Measurements from ENCODE around the gene TMEM63C. TPM values are rescaled to one million over a fixed set of nuclear protein-coding genes. Genes with fewer than 3 reads are reported as not detected.

Gene TMEM63C
- total RNA-seq, 2 donors from 2014 or later: 1.9 to 2.1 TPM

DNA sequence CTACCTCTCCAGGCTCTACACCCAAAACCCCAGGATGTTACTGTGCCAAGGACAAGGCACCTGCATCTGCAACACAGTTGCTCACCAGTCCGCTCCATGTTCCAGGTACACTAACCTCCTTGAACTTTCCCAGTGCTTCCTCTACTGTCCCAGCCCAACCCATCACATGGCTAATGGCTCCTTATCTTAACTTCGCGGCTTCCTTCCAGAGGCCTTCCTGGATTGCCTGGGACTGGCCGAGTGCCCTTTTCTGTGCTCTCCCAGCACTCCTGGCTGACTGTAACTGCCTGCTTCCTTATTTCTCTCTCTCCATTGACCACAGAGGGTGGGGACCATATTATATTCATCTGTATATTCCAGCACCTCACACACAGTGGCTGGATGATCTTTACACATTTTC is 118.2 kb downstream of the TMEM63C start:
- H3K9me3 Mint-ChIP-seq: no peaks in the 10 kb centered on the region
- no peaks in the 10 kb centered on the region for H3K36me3 Mint-ChIP-seq (ENCODE audit: insufficient read depth in 2 of 2)
- no peak overlapping the region for H3K27ac Mint-ChIP-seq
- H3K27me3 Mint-ChIP-seq (ENCODE audit: low read depth): no peaks in the 10 kb centered on the region
- no peak for ATAC-seq (replicated peaks in 1 of 2)
- DNase-seq: no peak
- no peak overlapping the region for H3K4me3 Mint-ChIP-seq
- H3K4me1 Mint-ChIP-seq (ENCODE audit: low read depth): peaks cover 37% of the 10 kb centered on the region

DNA sequence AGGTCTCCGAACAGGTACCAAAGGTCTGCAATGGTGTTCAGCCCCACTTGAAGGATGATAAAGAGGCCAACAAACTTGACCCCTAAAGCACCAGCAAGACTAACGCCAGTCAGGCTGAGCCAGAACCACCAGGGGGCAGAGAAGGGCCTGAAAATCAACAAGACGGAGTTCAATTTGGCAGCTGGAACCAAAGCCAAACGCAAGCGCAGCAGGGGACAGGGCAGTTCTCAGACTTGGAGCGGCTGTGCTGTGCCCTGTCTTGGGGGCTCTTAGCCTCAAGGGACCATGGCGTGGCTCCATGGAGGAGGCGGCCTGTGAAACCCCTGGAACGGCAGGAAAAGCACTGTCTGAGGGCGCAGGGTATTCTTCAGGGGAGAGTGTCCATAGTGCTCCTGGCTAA is 119.5 kb downstream of the TMEM63C start:
- Mint-ChIP-seq H3K4me1 (ENCODE audit: low read depth) (peaks cover 45% of the 10 kb centered on the region), H3K27ac (no peak overlapping the region), H3K4me3 (no peak overlapping the region), H3K36me3 (ENCODE audit: insufficient read depth in 2 of 2) (no peaks in the 10 kb centered on the region), H3K9me3 (no peaks in the 10 kb centered on the region), H3K27me3 (ENCODE audit: low read depth) (no peaks in the 10 kb centered on the region)
- ATAC-seq (replicated peaks in 1 of 2): no peak
- DNase-seq: peak; percentile 76 to 78

DNA sequence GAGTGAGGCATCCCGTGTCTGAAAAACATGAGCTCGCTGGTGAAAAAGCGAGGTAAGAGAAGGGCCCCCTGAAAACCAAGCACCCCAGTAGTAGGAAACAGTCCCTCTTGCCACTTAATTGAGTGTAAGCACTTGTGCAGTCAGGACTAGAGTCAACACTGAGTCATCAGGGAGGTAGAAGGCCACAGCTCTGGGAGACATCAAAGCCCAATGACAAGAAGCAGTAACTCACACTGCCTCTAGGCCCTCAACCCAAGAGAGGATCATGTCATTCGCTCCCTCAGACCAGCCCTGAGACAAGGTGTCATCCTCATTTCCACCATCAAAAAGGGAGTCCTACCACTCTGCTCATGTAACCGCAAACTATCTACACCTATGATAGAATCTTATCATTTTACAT is 121.3 kb downstream of the TMEM63C start:
- no peaks in the 10 kb centered on the region for H3K36me3 Mint-ChIP-seq (ENCODE audit: insufficient read depth in 2 of 2)
- DNase-seq (peak; percentile 76 to 86), ATAC-seq (replicated peaks in 1 of 2) (peak; percentile 91 to 93)
- peak overlapping the region; percentile 79 to 82 for H3K4me3 Mint-ChIP-seq
- no peaks in the 10 kb centered on the region for H3K9me3 Mint-ChIP-seq
- H3K27ac Mint-ChIP-seq: peak overlapping the region; percentile 97
- H3K4me1 Mint-ChIP-seq (ENCODE audit: low read depth): peaks cover 60% of the 10 kb centered on the region
- no peaks in the 10 kb centered on the region for H3K27me3 Mint-ChIP-seq (ENCODE audit: low read depth)

DNA sequence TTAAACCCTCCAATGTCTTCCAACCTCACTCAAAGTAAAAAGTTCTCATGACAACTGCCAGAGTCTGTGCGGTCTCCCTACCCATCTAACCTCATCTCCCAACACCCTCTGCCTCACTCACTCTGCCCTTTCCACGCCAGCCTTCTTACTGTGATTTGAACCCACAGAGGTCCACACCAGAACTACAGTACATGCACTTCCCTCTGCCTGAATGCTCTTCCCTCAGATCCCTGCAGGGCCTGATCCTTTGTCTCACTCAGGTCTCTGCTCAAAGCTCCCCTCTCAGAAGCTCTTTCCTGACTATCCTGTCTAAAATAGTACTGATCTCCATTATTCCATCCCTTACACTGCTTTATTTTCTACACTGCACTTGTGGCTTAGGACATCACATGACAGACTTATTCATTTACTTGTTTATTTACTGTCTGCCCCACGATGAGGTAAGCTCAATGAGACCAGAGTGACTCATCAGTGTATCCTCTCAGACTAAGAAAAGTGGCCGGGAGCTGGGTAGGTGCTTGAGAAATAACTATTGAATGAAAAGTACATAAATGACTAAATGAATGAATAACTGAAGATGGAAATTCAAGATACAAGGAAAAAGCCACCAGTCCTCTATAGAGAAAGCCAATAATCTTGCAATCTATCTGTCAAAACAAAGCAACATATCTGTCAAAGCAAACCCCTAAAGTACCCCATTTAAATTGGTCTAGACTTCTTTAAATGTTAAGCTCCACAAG is 122.0 kb downstream of the TMEM63C start:
- H3K27me3 Mint-ChIP-seq (ENCODE audit: low read depth): no peaks in the 10 kb centered on the region
- peak overlapping the region; percentile 97 for H3K27ac Mint-ChIP-seq
- ATAC-seq (replicated peaks in 1 of 2): peak; percentile 76 to 79
- peak overlapping the region; percentile 79 to 82 for H3K4me3 Mint-ChIP-seq
- no peaks in the 10 kb centered on the region for H3K9me3 Mint-ChIP-seq
- H3K36me3 Mint-ChIP-seq (ENCODE audit: insufficient read depth in 2 of 2): no peaks in the 10 kb centered on the region
- peak; percentile 66 to 80 for DNase-seq
- peaks cover 60% of the 10 kb centered on the region for H3K4me1 Mint-ChIP-seq (ENCODE audit: low read depth)

DNA sequence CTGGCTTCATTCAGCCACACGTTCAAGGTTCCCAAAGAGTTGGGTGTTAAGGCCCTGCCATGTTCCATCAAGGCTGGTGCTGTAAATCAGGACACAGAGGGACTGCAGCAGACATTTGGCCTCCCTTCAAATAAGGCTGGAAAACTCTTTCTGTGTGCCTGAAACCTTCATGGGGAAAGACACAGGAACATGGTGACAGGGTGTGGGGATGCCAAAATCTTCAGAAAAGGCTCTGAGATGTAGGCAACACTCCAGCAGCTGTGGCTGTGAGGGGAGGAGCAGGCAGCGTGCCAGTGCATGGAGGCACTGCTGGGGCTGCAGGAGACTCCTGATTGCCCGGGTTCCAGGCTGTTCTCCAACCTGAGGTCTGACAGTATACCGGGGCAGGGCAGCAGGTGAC is 124.1 kb downstream of the TMEM63C start:
- Mint-ChIP-seq H3K27ac (no peak overlapping the region), H3K4me3 (no peak overlapping the region), H3K9me3 (no peaks in the 10 kb centered on the region), H3K36me3 (ENCODE audit: insufficient read depth in 2 of 2) (no peaks in the 10 kb centered on the region), H3K27me3 (ENCODE audit: low read depth) (no peaks in the 10 kb centered on the region), H3K4me1 (ENCODE audit: low read depth) (peaks cover 60% of the 10 kb centered on the region)
- ATAC-seq (replicated peaks in 1 of 2): no peak
- no peak for DNase-seq

DNA sequence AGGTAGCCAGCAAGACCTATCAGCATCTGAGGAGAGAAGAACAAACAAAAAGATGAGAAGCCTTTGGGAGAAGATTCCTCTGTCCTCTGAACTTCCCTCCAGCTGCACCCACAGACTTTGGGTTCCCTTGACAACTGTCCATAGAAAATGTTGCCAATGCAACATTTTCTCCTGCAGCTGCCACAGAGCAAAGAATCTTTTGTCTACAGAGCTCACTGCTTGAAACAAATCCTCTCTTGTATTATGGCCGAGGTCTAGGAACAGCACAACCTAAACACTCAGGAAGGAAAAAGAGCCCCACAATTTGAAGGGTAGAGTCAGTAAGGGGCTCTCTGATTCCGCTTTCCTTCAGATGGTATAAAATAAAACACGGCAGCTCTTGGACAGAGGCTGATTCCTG is 124.8 kb downstream of the TMEM63C start:
- Mint-ChIP-seq H3K4me1 (ENCODE audit: low read depth) (peaks cover 53% of the 10 kb centered on the region), H3K27me3 (ENCODE audit: low read depth) (no peaks in the 10 kb centered on the region), H3K4me3 (no peak overlapping the region), H3K36me3 (ENCODE audit: insufficient read depth in 2 of 2) (no peaks in the 10 kb centered on the region), H3K9me3 (no peaks in the 10 kb centered on the region), H3K27ac (no peak overlapping the region)
- ATAC-seq (replicated peaks in 1 of 2) (no peak), DNase-seq (no peak)

DNA sequence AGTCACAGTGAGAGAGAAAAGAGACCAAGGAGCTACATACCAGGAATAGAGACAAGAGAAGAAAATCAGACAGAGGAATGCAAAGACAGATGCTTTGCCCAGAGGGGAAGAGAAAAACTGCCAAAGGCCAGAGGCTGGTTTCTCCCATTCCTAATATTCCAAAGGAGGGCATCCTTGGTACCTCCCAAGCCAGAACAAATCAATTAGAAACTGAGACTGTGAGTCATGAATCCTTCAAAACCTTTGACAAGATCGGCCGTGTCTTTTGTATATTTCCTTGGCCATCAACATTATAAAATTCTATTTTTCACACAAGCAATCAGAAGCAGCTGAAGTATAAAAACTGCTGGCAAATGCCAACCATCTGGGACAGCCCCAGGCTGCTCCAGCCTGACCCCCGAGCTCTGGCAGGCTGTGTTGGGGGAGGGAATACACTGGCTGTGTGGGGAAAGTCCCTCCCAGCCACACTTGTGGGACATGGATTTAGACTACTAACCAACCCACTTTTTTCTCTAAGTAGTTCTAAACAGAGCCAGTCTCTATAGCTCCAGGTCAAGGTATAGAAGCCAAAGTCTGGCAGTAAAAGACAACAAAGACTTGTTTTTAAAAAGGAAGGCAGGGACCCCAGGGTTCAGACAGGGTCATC is 125.4 kb downstream of the TMEM63C start:
- peaks cover 49% of the 10 kb centered on the region for H3K4me1 Mint-ChIP-seq (ENCODE audit: low read depth)
- H3K27ac Mint-ChIP-seq: no peak overlapping the region
- ATAC-seq (replicated peaks in 1 of 2) (no peak), DNase-seq (peak in 1 of 2 donors; percentile 21)
- peak overlapping the region in 1 of 2 donors; percentile 16 for H3K4me3 Mint-ChIP-seq
- H3K36me3 Mint-ChIP-seq (ENCODE audit: insufficient read depth in 2 of 2): no peaks in the 10 kb centered on the region
- no peaks in the 10 kb centered on the region for H3K9me3 Mint-ChIP-seq
- H3K27me3 Mint-ChIP-seq (ENCODE audit: low read depth): no peaks in the 10 kb centered on the region

Other genes with a start within 250 kb of the TMEM63C start
- 10 to 100 TPM; 55.6 to 58.0 TPM for gene IRF2BPL, start 153.1 kb upstream of the TMEM63C start, total RNA-seq
- gene CIPC, start 83.5 kb upstream of the TMEM63C start, total RNA-seq: 1 to 10 TPM; 5.1 to 6.4 TPM
- not detected for gene ZDHHC22, start 40.0 kb upstream of the TMEM63C start, total RNA-seq
- not detected for gene NGB, start 89.4 kb downstream of the TMEM63C start, total RNA-seq
- 10 to 100 TPM; 14.7 to 18.1 TPM for gene POMT2, start 139.1 kb downstream of the TMEM63C start, total RNA-seq
- 10 to 100 TPM; 27.0 to 33.2 TPM for gene GSTZ1, start 139.2 kb downstream of the TMEM63C start, total RNA-seq
- gene TMED8, start 195.3 kb downstream of the TMEM63C start, total RNA-seq: 10 to 100 TPM; 27.5 to 36.1 TPM
- under 1 TPM; 0.19 to 0.76 TPM for gene SAMD15, start 195.6 kb downstream of the TMEM63C start, total RNA-seq
- 1 to 10 TPM; 1.2 to 1.7 TPM for gene NOXRED1, start 241.7 kb downstream of the TMEM63C start, total RNA-seq